Diencephalon (tissue), 1 donor: ENCODE data around the gene NMNAT2. TPM values are rescaled to one million over a fixed set of nuclear protein-coding genes. Genes with fewer than 3 reads are reported as not detected.

ENCODE experiments used
- total RNA-seq: library from RNA; depleted of rRNA; stranded (reverse); fragments of >200 nt; gene quantifications from one replicate; pipeline ENCODE4 v1.2.3, GENCODE V29; 2014

The NMNAT2 gene
- 51.0 TPM for total RNA-seq

DNA sequence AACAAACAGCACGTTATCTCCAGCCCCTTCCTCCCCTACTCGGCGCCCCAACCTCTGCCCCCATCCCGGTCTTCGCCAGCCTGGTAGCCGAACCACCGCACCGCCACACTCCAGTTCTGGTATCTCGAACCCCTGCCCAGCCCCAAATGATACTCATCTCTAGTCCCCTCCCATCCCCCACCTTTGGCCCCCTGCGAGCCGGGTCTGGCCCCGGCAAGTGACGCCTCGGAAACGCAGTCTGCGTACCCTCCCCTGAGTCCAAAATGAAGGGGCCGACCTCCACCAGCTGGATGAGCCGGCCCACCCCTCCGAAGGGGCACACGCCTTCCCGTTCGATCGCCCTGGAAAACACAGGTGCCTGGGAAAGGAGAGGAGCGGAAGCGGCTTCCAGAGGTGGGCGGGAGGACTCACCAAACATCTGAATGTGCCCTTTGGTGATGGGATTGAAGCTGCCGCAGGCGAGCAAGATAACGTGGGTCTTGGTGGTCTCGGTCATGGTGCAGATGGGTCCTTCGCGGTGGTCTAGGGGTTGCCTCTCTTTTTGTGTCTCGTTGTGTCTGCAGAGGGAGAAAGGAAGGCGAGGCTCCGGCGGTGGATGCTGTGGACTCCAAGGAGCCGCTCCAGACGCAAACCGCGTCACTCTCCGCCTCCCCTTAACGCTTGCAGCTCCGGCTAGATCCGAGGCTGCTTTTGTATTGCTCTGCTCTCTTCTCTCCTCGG is at the start of gene NMNAT2:
Gene NMNAT2 (minus strand): TSS at position 609 of the 720 bp plus-strand sequence. CDS start 113 bp downstream, at position 496.

Other genes with a start within 250 kb of the NMNAT2 start
- 5.3 TPM for gene LAMC2, start 232.1 kb downstream of the NMNAT2 start, total RNA-seq
- 38.1 TPM for gene SMG7, start 54.1 kb upstream of the NMNAT2 start, total RNA-seq
- 4.4 TPM for gene NCF2, start 172.1 kb upstream of the NMNAT2 start, total RNA-seq
- 103 TPM for gene ARPC5, start 217.4 kb upstream of the NMNAT2 start, total RNA-seq
- gene APOBEC4, start 234.9 kb upstream of the NMNAT2 start, total RNA-seq = 0.23 TPM